Stromal cell of bone marrow (primary cell): ENCODE data around the gene TOB1.

Experiments
- DNase-seq: peaks from one replicate; pipeline ENCODE4 v3.0.0-alpha.2; 2012; ENCODE audit warnings: low read depth

TOB1 gene

GRCh38 chr17:50832267-50832863 lies 33.8 kb downstream of the TOB1 start:
- no peak for DNase-seq

- DNase-seq, result no peak
Measured at GRCh38 chr17:50831471-50831928, 34.7 kb downstream of the TOB1 start.

- DNase-seq, result no peak
Measured at GRCh38 chr17:50830994-50831393, 35.2 kb downstream of the TOB1 start.

- DNase-seq, result no peak
Measured at GRCh38 chr17:50830352-50830751, 35.8 kb downstream of the TOB1 start.

GRCh38 chr17:50829332-50829731 lies 36.8 kb downstream of the TOB1 start:
- DNase-seq, result no peak

GRCh38 chr17:50828508-50829170 lies 37.5 kb downstream of the TOB1 start:
- no peak for DNase-seq

- no peak for DNase-seq
Measured at GRCh38 chr17:50825188-50825587, 41.0 kb downstream of the TOB1 start.

GRCh38 chr17:50824429-50824828 lies 41.7 kb downstream of the TOB1 start:
- no peak for DNase-seq

- no peak for DNase-seq
Measured at GRCh38 chr17:50822550-50822949, 43.6 kb downstream of the TOB1 start.

- DNase-seq, result no peak
Measured at GRCh38 chr17:50820651-50821050, 45.5 kb downstream of the TOB1 start.

- DNase-seq, result no peak
Measured at GRCh38 chr17:50818921-50819657, 47.1 kb downstream of the TOB1 start.

GRCh38 chr17:50818261-50818660 lies 47.9 kb downstream of the TOB1 start:
- DNase-seq, result no peak

- DNase-seq, result no peak
Measured at GRCh38 chr17:50817838-50818237, 48.3 kb downstream of the TOB1 start.

- DNase-seq, result no peak
Measured at GRCh38 chr17:50816771-50817751, 49.1 kb downstream of the TOB1 start.

GRCh38 chr17:50816271-50816670 lies 49.9 kb downstream of the TOB1 start:
- DNase-seq, result no peak

- DNase-seq, result no peak
Measured at GRCh38 chr17:50815400-50815799, 50.8 kb downstream of the TOB1 start.

- DNase-seq, result no peak
Measured at GRCh38 chr17:50813583-50813982, 52.6 kb downstream of the TOB1 start.
